ENCODE results near the gene TFDP1.

Gene TFDP1

DNA sequence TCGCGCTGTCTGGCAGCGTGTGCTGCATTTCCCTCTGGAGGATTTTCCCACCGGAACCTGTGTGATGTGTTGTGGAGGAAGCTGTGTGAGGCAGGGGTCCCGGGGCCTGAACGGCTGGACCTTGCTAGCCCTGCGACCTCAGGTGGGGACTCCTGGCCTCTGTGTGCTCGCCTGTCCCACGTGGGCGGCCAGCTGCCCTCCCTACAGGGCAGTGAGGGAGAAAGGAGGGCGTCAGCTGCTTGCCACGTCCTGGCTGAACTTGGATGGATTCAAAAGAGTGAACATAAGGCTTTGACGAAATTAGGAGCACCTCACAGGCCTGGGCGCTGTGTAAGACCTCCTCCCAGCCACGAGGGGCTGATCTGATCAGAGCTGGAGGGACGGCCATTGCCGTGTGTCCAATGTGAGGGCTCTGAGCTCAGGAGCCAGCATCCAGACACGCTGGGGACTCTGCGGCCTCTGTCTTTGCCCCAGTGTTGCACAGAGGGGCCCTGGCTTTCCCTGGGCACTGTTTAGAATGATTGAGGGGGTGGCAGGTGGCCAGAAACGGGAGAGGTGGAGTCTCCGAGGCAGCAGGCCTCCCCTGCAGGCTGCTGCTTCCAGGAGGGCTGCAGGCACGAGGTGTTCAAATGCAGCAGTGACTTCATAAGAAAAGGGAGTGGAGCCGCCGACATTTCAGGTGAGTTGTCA, 13.0 kb downstream of the TFDP1 start:
- TF ChIP-seq, protein P1, sequence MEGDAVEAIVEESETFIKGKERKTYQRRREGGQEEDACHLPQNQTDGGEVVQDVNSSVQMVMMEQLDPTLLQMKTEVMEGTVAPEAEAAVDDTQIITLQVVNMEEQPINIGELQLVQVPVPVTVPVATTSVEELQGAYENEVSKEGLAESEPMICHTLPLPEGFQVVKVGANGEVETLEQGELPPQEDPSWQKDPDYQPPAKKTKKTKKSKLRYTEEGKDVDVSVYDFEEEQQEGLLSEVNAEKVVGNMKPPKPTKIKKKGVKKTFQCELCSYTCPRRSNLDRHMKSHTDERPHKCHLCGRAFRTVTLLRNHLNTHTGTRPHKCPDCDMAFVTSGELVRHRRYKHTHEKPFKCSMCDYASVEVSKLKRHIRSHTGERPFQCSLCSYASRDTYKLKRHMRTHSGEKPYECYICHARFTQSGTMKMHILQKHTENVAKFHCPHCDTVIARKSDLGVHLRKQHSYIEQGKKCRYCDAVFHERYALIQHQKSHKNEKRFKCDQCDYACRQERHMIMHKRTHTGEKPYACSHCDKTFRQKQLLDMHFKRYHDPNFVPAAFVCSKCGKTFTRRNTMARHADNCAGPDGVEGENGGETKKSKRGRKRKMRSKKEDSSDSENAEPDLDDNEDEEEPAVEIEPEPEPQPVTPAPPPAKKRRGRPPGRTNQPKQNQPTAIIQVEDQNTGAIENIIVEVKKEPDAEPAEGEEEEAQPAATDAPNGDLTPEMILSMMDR (IDR thresholded peaks at IDR 0.05; ENCODE audit: low read depth, low read length): no peak
- H3K4me3 ChIP-seq (replicated peaks in 1 of 2; ENCODE audit: low read depth in 2 of 2, low read length in 2 of 2): no peak overlapping the region
- DNase-seq (ENCODE audit: low read depth in 2 of 2): no peak

DNA sequence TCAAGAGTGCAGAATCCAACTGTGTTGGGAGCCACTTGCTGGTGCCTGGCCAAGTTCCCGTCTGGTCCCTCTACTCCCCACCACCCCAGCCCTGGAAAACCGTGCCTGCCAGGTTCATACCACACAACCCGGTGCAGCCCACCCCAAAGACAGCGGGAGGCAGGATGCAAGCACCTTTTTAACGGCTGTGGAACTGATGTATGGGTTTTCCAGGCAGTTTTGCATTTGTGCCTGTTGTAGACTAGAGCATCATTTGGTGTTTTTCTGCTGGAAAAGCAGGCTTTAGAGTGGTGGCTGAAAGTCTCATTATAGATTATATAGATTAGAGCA, 13.5 kb downstream of the TFDP1 start:
- TF ChIP-seq, protein P1 (IDR thresholded peaks at IDR 0.05; ENCODE audit: low read depth, low read length): no peak
- no peak overlapping the region for H3K4me3 ChIP-seq (replicated peaks in 1 of 2; ENCODE audit: low read depth in 2 of 2, low read length in 2 of 2)
- DNase-seq (ENCODE audit: low read depth in 2 of 2): no peak

DNA sequence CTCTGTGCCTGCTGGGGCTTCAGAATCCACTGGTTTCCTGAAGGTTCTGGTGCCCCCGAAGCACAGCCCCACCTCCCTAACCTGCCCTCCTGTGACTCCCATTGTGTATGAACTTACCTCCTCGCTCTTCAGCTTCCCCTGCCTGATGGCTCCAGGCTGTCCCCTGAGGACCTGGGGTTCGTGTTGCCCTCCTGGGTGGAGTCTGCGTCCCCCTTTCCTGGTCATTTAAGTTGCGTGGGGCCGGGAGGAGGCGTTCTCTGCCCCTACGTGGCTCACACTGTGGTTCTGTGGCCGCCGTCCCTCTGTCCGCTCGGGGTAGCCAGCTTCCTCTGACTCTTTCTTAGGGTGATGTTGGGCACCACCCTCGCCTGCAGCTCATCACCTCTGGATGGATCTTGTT, 13.9 kb downstream of the TFDP1 start:
- no peak for DNase-seq (ENCODE audit: low read depth in 2 of 2)
- no peak overlapping the region for H3K4me3 ChIP-seq (replicated peaks in 1 of 2; ENCODE audit: low read depth in 2 of 2, low read length in 2 of 2)
- TF ChIP-seq, protein P1 (IDR thresholded peaks at IDR 0.05; ENCODE audit: low read depth, low read length): no peak

DNA sequence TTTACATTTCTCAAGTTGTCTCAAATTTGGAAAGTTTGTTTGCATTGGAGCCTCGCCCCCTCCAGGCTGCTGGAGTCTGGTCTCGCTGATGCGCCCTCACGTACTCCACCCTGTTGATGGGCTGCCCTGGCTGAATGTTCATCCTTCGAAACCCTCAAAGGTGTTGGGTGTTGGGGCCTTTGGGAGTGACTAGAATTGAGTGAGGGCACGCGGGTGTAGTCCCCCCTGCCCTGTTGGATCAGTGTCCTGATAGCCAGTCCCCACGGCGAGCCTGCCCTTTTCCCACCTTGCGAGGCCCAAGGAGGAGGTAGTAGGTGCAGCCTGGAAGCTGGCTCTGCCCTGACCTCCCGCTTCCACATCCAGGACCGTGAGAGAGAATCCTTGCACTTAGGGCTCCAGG, 14.8 kb downstream of the TFDP1 start:
- no peak for DNase-seq (ENCODE audit: low read depth in 2 of 2)
- H3K4me3 ChIP-seq (replicated peaks in 1 of 2; ENCODE audit: low read depth in 2 of 2, low read length in 2 of 2): no peak overlapping the region
- TF ChIP-seq, protein P1 (IDR thresholded peaks at IDR 0.05; ENCODE audit: low read depth, low read length): no peak

DNA sequence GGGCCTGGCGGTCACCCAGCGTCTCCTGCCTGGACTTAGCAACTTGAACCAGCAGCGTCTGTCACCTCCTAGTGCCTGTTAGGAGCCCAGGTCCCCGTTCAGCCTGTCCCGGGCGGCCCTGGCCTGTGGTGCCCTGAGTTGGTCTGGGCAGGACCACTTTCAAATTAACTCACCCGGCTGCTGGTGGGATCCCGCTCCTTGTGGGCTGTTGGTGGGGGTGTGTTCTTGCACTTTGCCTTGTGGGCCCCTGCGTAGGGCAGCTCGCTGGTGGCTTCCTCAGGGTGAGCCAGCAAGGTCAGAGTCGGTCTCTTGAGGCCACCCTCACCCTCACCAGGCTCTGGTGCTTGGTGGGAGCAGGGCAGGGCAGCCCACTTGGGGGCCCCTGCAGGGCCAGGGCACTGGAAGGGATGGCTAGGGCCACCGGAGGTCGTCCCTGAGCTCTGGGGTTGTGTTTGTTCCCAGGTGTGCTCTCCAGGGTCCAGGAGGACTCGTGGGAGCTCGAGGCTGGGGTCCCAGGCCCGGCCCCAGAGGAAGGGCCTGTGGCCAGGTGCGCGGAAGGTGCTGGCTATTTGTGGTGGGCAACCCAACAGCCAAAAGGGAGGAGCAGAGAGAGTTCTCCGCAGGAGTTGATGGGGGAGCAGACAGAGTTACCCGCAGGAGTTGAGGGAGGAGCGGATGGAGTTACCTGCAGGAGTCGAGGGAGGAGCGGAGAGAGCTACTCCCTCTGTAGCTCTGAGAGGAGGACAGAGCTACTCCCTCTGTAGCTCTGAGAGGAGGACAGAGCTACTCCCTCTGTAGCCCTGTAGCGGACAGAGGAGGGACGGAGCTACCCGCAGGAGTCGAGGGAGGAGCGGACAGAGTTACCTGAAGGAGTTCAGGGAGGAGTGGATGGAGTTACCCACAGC, 16.9 kb downstream of the TFDP1 start:
- TF ChIP-seq, protein P1 (IDR thresholded peaks at IDR 0.05; ENCODE audit: low read depth, low read length): no peak
- DNase-seq (ENCODE audit: low read depth in 2 of 2): no peak

DNA sequence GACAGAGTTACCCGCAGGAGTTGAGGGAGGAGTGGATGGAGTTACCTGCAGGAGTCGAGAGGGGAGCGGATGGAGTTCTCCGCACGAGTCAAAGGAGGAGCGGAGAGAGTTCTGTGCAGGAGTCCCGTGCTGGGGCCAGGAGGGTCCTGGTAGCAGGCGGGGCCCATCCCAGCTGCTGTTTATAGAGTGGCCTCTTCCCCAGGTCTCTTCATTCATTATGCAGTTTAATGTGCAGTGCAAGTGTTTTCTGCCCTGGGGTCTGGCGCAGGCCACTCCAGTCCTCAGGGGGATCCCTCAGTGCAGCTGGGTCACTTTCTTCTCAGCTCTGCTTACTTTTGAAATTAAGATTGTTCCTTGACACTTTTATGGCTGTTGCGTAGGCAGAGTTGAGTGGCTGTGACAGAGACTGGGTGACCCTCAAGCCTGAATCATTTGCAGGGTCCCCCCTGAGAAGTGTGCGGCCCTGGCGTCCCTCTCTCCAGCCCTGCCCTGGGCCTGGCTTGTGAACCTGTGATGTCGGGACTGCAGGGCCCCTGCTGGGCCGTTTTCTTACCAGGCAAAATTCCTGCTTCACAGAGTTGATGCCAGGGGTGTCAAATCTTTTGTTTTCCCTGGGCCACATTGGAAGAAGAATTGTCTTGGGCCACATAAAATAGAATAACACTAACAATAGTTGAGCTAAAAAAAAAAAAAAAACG, 17.9 kb downstream of the TFDP1 start:
- DNase-seq (ENCODE audit: low read depth in 2 of 2): no peak
- TF ChIP-seq, protein P1 (IDR thresholded peaks at IDR 0.05; ENCODE audit: low read depth, low read length): no peak

More for the DNA sequence above, 16.9 kb downstream of the TFDP1 start:
- H3K4me3 ChIP-seq (replicated peaks in 1 of 2; ENCODE audit: low read depth in 2 of 2, low read length in 2 of 2): no peak overlapping the region

More for the DNA sequence above, 17.9 kb downstream of the TFDP1 start:
- no peak overlapping the region for H3K4me3 ChIP-seq (replicated peaks in 1 of 2; ENCODE audit: low read depth in 2 of 2, low read length in 2 of 2)
